HG03575 (cell line): Measurements from ENCODE around the gene IFNGR2.
A peak's percentile ranks its signal among the peaks of the same experiment; 100 is the strongest.
"Not testable (repeated sequence)": the region's sequence is repeated elsewhere in the genome, so short reads cannot be mapped to it uniquely, and the experiment has no call there.

ENCODE experiments used
- ATAC-seq: cut with Tn5 transposase; IDR thresholded peaks from one replicate; pipeline ENCODE4 v1.9.1; 2021; ENCODE audit not compliant: unreplicated experiment, insufficient number of reproducible peaks, low FRiP score; ENCODE audit errors: extremely low read depth

IFNGR2 gene

GRCh38 chr21:33430858-33431257 is 27.6 kb downstream of the IFNGR2 start:
- no peak for ATAC-seq

- no peak for ATAC-seq
Measured at GRCh38 chr21:33432496-33432895, 29.3 kb downstream of the IFNGR2 start.

GRCh38 chr21:33433001-33433400 is 29.8 kb downstream of the IFNGR2 start:
- ATAC-seq: no peak

GRCh38 chr21:33433425-33434114 is 30.4 kb downstream of the IFNGR2 start:
- no peak for ATAC-seq

GRCh38 chr21:33434770-33435360 is 31.7 kb downstream of the IFNGR2 start:
- ATAC-seq: peak; percentile 87

GRCh38 chr21:33437140-33437539 is 33.9 kb downstream of the IFNGR2 start:
- ATAC-seq: no peak

GRCh38 chr21:33441489-33442477 is 38.6 kb downstream of the IFNGR2 start:
- no peak for ATAC-seq

- ATAC-seq: no peak
Measured at GRCh38 chr21:33443194-33443593, 40.0 kb downstream of the IFNGR2 start.

GRCh38 chr21:33444499-33444898 is 41.3 kb downstream of the IFNGR2 start:
- ATAC-seq: no peak

GRCh38 chr21:33446620-33447019 is 43.4 kb downstream of the IFNGR2 start:
- ATAC-seq: not testable (repeated sequence)

- ATAC-seq: no peak
Measured at GRCh38 chr21:33449616-33450015, 46.4 kb downstream of the IFNGR2 start.

GRCh38 chr21:33451634-33452071 is 48.4 kb downstream of the IFNGR2 start:
- no peak for ATAC-seq

GRCh38 chr21:33452362-33452761 is 49.1 kb downstream of the IFNGR2 start:
- ATAC-seq: no peak

GRCh38 chr21:33455686-33456446 is 52.7 kb downstream of the IFNGR2 start:
- ATAC-seq: no peak

GRCh38 chr21:33458861-33459260 is 55.6 kb downstream of the IFNGR2 start:
- no peak for ATAC-seq

GRCh38 chr21:33461538-33462250 is 58.5 kb downstream of the IFNGR2 start:
- ATAC-seq: no peak

GRCh38 chr21:33469183-33469582 is 66.0 kb downstream of the IFNGR2 start:
- not testable (repeated sequence) for ATAC-seq

GRCh38 chr21:33470701-33471100 is 67.5 kb downstream of the IFNGR2 start:
- ATAC-seq: no peak
